H9 (cell line): ENCODE data around the gene BICD1. TPM values are rescaled to one million over a fixed set of nuclear protein-coding genes. Genes with fewer than 3 reads are reported as not detected.
A peak's percentile ranks its signal among the peaks of the same experiment; 100 is the strongest.

Source experiments
- DNase-seq: peaks from one replicate; pipeline ENCODE4 v3.0.0-alpha.2; 2017
- H2AFZ ChIP-seq: one replicate; pipeline ENCODE4 v1.6.1; 2013; ENCODE audit warnings: mild to moderate bottlenecking, low read length, control low read depth, moderate library complexity
- H2AK5ac ChIP-seq: 2 replicates; pipeline ENCODE4 v1.6.1; 2013; ENCODE audit warnings: low read length, control low read depth, mixed read lengths; ENCODE audit not compliant: insufficient read length
- H2BK120ac ChIP-seq: one replicate; pipeline ENCODE4 v1.6.1; 2013; ENCODE audit warnings: low read depth, mild to moderate bottlenecking, low read length, control low read depth, inconsistent platforms; ENCODE audit not compliant: poor library complexity, severe bottlenecking
- H2BK12ac ChIP-seq: 2 replicates; pipeline ENCODE4 v1.6.1; 2013; ENCODE audit warnings: low read length, control low read depth, mixed read lengths, low read depth; ENCODE audit not compliant: insufficient read length
- H2BK15ac ChIP-seq: 2 replicates; pipeline ENCODE4 v1.6.1; 2013; ENCODE audit warnings: low read depth, low read length, control low read depth
- H2BK20ac ChIP-seq: one replicate; pipeline ENCODE4 v1.6.1; 2013; ENCODE audit warnings: low read depth, mild to moderate bottlenecking, low read length, control low read depth, inconsistent platforms; ENCODE audit not compliant: poor library complexity, severe bottlenecking
- H2BK5ac ChIP-seq: 2 replicates; pipeline ENCODE4 v1.6.1; 2013; ENCODE audit warnings: low read length, control low read depth, mixed read lengths; ENCODE audit not compliant: insufficient read length
- H3K14ac ChIP-seq: 2 replicates; pipeline ENCODE4 v1.6.1; 2013; ENCODE audit warnings: low read length, control low read depth; ENCODE audit not compliant: insufficient read depth
- H3K18ac ChIP-seq: 2 replicates; pipeline ENCODE4 v1.6.1; 2013; ENCODE audit warnings: low read depth, mild to moderate bottlenecking, mixed read lengths, low read length, control low read depth; ENCODE audit not compliant: insufficient read length
- H3K23ac ChIP-seq: 2 replicates; pipeline ENCODE4 v1.6.1; 2013; ENCODE audit warnings: low read length, control low read depth, mixed read lengths, low read depth; ENCODE audit not compliant: insufficient read length
- H3K23me2 ChIP-seq: 2 replicates; pipeline ENCODE4 v1.6.1; 2013; ENCODE audit warnings: low read depth, mild to moderate bottlenecking, mixed read lengths, low read length, control low read depth; ENCODE audit not compliant: insufficient read length, poor library complexity, severe bottlenecking
- H3K27ac ChIP-seq: 2 replicates; pipeline ENCODE4 v1.5.1; 2013; ENCODE audit warnings: low read length, control low read depth, mixed read lengths, low read depth; ENCODE audit not compliant: insufficient read length
- H3K27me3 ChIP-seq: 2 replicates; pipeline ENCODE4 v1.6.1; 2013; ENCODE audit warnings: low read length, control low read depth, inconsistent platforms; ENCODE audit not compliant: insufficient read depth
- H3K4ac ChIP-seq: 2 replicates; pipeline ENCODE4 v1.6.1; 2013; ENCODE audit warnings: low read depth, mild to moderate bottlenecking, control low read depth, inconsistent platforms, low read length, moderate library complexity
- H3K4me1 ChIP-seq: 2 replicates; pipeline ENCODE4 v1.6.1; 2013; ENCODE audit warnings: low read length, control low read depth, inconsistent platforms; ENCODE audit not compliant: insufficient read depth
- H3K4me2 ChIP-seq: 2 replicates; pipeline ENCODE4 v1.6.1; 2013; ENCODE audit warnings: low read length, control low read depth, mixed read lengths; ENCODE audit not compliant: insufficient read length, insufficient read depth
- H3K56ac ChIP-seq: 2 replicates; pipeline ENCODE4 v1.6.1; 2013; ENCODE audit warnings: low read depth, mild to moderate bottlenecking, mixed read lengths, low read length, control low read depth; ENCODE audit not compliant: insufficient read length
- H3K79me1 ChIP-seq: 2 replicates; pipeline ENCODE4 v1.6.1; 2013; ENCODE audit warnings: low read depth, mild to moderate bottlenecking, moderate library complexity, low read length, control low read depth, inconsistent platforms; ENCODE audit not compliant: insufficient read depth, poor library complexity, severe bottlenecking
- H3K79me2 ChIP-seq: 2 replicates; pipeline ENCODE4 v1.6.1; 2013; ENCODE audit warnings: low read length, control low read depth, inconsistent platforms; ENCODE audit not compliant: insufficient read depth
- H3K9ac ChIP-seq: 2 replicates; pipeline ENCODE4 v1.6.1; 2013; ENCODE audit warnings: low read length, control low read depth, mixed read lengths; ENCODE audit not compliant: insufficient read length; ENCODE audit errors: extremely low read depth
- H3K9me3 ChIP-seq: one replicate; pipeline ENCODE4 v1.6.1; 2013; ENCODE audit warnings: low read depth, low read length, inconsistent platforms; ENCODE audit not compliant: control insufficient read depth
- H3T11ph ChIP-seq: one replicate; pipeline ENCODE4 v1.6.1; 2013; ENCODE audit warnings: mild to moderate bottlenecking, low read length, control low read depth, inconsistent platforms
- H4K20me1 ChIP-seq: one replicate; pipeline ENCODE4 v1.6.1; 2013; ENCODE audit not compliant: control insufficient read depth, insufficient read length, insufficient read depth
- H4K5ac ChIP-seq: 2 replicates; pipeline ENCODE4 v1.6.1; 2013; ENCODE audit warnings: low read depth, mild to moderate bottlenecking, mixed read lengths, low read length, control low read depth; ENCODE audit not compliant: insufficient read length
- H4K8ac ChIP-seq: replicated peaks from 2 replicates; pipeline ENCODE4 v1.6.1; 2013; ENCODE audit warnings: low read length, control low read depth, mixed read lengths, low read depth; ENCODE audit not compliant: insufficient read length
- H4K91ac ChIP-seq: 2 replicates; pipeline ENCODE4 v1.6.1; 2013; ENCODE audit warnings: low read depth, mild to moderate bottlenecking, moderate library complexity, mixed read lengths, low read length, control low read depth; ENCODE audit not compliant: insufficient read length
- H3K27ac Mint-ChIP-seq, 3 experiments: 2 replicates in 2 of 3; 3 replicates in 1 of 3; pipeline ENCODE4 v1.8.0; 2020 to 2021; ENCODE audit warnings: mixed read lengths in 3 of 3, mild to moderate bottlenecking in 1 of 3, moderate library complexity in 1 of 3
- H3K27me3 Mint-ChIP-seq: 2 replicates; pipeline ENCODE4 v1.8.0; 2021; ENCODE audit warnings: low read depth, mild to moderate bottlenecking, moderate library complexity, mixed read lengths
- H3K36me3 Mint-ChIP-seq, 3 experiments: 2 replicates in 2 of 3; 3 replicates in 1 of 3; pipeline ENCODE4 v1.8.0; 2020 to 2021; ENCODE audit warnings: low read depth in 3 of 3, mixed read lengths in 3 of 3; ENCODE audit not compliant: insufficient read depth in 1 of 3
- H3K4me1 Mint-ChIP-seq, 2 experiments: 2 replicates each; pipeline ENCODE4 v1.8.0; 2020; ENCODE audit warnings: mixed read lengths in 2 of 2
- H3K4me3 Mint-ChIP-seq, 2 experiments: 2 replicates in 1 of 2; 3 replicates in 1 of 2; pipeline ENCODE4 v1.8.0; 2020 to 2021; ENCODE audit warnings: mild to moderate bottlenecking in 2 of 2, mixed read lengths in 2 of 2, moderate library complexity in 1 of 2
- H3K9me3 Mint-ChIP-seq, 2 experiments: 2 replicates in 1 of 2; 3 replicates in 1 of 2; pipeline ENCODE4 v1.8.0; 2020; ENCODE audit warnings: mild to moderate bottlenecking in 2 of 2, mixed read lengths in 2 of 2, moderate library complexity in 1 of 2
- WGBS: extraction: QIAGEN DNeasy Blood & Tissue Kit; methylation state at CpG from one replicate; pipeline ENCODE4 v1.1.7; 2013; ENCODE audit warnings: missing lambda C conversion rate, low lambda C conversion rate, mixed read lengths; ENCODE audit not compliant: insufficient read length; ENCODE audit errors: extremely low coverage; 5-methylcytosine and 5-hydroxymethylcytosine counted together
- total RNA-seq: library from RNA; stranded (reverse); gene quantifications from 2 replicates; pipeline ENCODE4 v1.2.1, GENCODE V29; 2021
- TF ChIP-seq, protein P1 (sequence below): fragments of 200-600 bp; sonication (generic); conservative IDR thresholded peaks from 3 replicates; pipeline ENCODE4 v1.8.0; 2021; ENCODE audit warnings: antibody characterized with exemption, mild to moderate bottlenecking

The BICD1 gene
- total RNA-seq, 1 experiment from 2014 or later = 134 TPM

DNA sequence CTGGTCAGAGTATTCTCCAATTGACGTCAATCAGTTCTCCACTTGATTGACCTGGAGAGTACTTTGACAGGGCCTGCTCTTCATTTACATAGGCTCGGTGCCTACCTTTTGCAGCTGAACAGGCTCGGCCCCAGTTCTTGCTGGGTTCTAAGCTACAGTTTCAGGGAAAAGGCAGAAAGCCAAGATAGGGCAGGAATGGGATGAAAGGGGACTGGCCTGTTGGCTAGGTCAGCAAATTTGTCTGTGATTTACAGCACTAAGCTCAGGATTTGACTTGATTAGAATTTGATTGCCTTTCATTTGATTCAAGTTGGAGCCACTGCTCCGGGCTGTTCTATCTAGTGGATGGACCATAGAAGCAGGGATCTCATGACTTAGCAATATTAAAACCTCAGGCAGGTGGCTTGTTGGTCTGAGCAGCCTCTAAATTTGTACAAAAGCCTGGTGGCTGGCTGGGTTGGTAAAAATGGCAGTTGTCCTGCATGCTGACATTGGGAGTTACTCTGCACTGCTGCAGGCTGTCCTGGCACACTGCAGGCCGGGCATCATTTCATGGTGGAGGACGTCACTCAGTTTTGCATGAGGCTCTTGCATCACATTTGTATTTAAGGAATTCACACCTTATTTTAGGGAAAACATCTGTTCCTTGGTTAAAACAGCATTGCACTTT lies 71.8 kb downstream of the BICD1 start:
- H3K79me2 ChIP-seq = no peaks in the 10 kb centered on the region
- DNase-seq = no peak

More for the DNA sequence above, 71.8 kb downstream of the BICD1 start:
- Histone ChIP-seq H3T11ph (no peak overlapping the region), H4K5ac (no peak overlapping the region), H4K8ac (no peak overlapping the region), H2AK5ac (no peak overlapping the region), H3K4me1 (0 out of 2 replicates have a peak, but pooled peaks cover 4% of the 10 kb centered on the region), H3K23ac (no peak overlapping the region), H3K23me2 (no peaks in the 10 kb centered on the region), H3K79me1 (peaks cover 4% of the 10 kb centered on the region), H3K9me3 (no peaks in the 10 kb centered on the region), H3K18ac (no peak overlapping the region), H3K4me2 (no peak overlapping the region), H3K9ac (no peak overlapping the region), H3K14ac (no peak overlapping the region), H4K20me1 (no peaks in the 10 kb centered on the region), H2BK15ac (no peak overlapping the region), H2AFZ (no peak overlapping the region), H3K27me3 (no peaks in the 10 kb centered on the region), H3K27ac (no peak overlapping the region), H4K91ac (no peak overlapping the region), H3K4ac (no peak overlapping the region), H2BK120ac (no peak overlapping the region), H2BK12ac (no peak overlapping the region), H2BK20ac (no peak overlapping the region), H2BK5ac (no peak overlapping the region), H3K56ac (no peak overlapping the region)
- WGBS = no CpG with 5 or more reads among the region's 6 CpGs
- Mint-ChIP-seq H3K4me1 (peaks cover 27 to 33% of the 10 kb centered on the region in 2 experiments), H3K36me3 (peaks cover 0 to 44% (median 24%) of the 10 kb centered on the region in 3 experiments; a peak in 6 of 7 replicates), H3K27me3 (no peaks in the 10 kb centered on the region), H3K4me3 (no peak overlapping the region; a peak in 1 of 5 replicates), H3K9me3 (no peaks in the 10 kb centered on the region), H3K27ac (peak overlapping the region; percentile 36 to 92 (median 83); a peak in 6 of 7 replicates)
- TF ChIP-seq, protein P1, sequence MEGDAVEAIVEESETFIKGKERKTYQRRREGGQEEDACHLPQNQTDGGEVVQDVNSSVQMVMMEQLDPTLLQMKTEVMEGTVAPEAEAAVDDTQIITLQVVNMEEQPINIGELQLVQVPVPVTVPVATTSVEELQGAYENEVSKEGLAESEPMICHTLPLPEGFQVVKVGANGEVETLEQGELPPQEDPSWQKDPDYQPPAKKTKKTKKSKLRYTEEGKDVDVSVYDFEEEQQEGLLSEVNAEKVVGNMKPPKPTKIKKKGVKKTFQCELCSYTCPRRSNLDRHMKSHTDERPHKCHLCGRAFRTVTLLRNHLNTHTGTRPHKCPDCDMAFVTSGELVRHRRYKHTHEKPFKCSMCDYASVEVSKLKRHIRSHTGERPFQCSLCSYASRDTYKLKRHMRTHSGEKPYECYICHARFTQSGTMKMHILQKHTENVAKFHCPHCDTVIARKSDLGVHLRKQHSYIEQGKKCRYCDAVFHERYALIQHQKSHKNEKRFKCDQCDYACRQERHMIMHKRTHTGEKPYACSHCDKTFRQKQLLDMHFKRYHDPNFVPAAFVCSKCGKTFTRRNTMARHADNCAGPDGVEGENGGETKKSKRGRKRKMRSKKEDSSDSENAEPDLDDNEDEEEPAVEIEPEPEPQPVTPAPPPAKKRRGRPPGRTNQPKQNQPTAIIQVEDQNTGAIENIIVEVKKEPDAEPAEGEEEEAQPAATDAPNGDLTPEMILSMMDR = no peak
